Adrenal gland (tissue), 5 donors: ENCODE results near the gene DMRT1.

Source experiments
- CTCF ChIP-seq, 6 experiments: fragments of 450-650 bp in 4 of 6; fragments of 200-600 bp in 2 of 6; sonication (generic) in 1 of 6; IDR thresholded peaks; 1 replicate in 5 of 6; 2 replicates in 1 of 6; pipeline versions ENCODE4 v1.5.1 to v1.8.0; 2016 to 2021; ENCODE audit warnings: antibody characterized with exemption in 6 of 6, mild to moderate bottlenecking in 2 of 6, moderate library complexity in 1 of 6
- POLR2A ChIP-seq, 2 donors: fragments of 450-650 bp; IDR thresholded peaks; one replicate each; pipeline ENCODE4 v1.6.1; 2017; ENCODE audit warnings: antibody characterized with exemption in 2 of 2, mild to moderate bottlenecking in 2 of 2, moderate library complexity in 1 of 2
- donor health status: DM: no; HTN: no; CAD: no.

DNA sequence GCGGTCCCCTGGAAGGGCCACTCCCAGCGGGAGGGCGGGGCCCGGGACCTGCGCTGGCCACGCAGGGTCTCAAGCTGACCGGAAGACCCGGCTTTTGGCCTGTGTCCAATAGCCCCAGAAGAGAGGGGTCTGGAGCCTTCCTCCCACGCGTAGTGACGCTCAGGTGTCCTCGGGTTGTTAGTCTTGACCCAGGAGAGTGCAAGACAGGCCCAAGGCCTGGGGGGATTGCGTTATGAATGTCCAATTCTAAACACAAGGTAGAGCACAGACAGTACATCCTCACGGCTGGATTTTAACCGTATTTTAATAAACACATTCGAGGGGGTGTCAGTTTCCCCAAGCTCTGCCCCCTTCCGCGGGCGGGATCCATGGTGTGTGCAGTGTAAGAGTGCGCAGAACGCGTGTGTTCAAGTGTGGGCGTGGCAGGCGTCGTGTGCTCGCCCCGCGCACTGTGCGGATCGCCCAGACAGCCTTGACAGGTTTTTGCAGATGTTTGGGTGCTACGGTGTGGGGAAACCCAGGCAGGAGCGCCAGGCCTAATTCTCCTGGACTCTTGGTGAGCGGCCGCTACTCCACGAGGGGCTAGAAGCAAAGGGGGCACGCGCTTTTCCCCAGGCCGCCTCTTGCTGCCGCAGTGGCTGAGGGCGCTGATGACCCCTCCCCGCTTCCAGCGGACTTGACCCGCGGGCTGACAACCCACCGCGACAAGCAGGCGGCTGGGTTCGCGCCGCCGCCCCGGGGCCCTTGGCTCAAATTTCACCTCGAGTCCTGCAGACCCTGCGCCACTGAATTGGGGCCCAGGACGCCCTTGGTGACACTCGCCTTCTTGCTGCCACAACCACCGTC, 128.9 kb downstream of the DMRT1 start:
- no peak for TF ChIP-seq POLR2A (IDR thresholded peaks at IDR 0.05)
- TF ChIP-seq CTCF (IDR thresholded peaks at IDR 0.05): no peak
